Stimulated activated naive CD8-positive, alpha-beta T cell treated with anti-CD3 and anti-CD28 coated beads, Interleukin-15, amount 100 ng/mL, for 72 hours (primary cell): Measurements from ENCODE around the gene HLA-F.

ENCODE experiments used
- ATAC-seq: fragments of 150-1000 bp; cut with Tn5 transposase; 2 replicates; pipeline ENCODE4 v1.10.0; 2021; ENCODE audit warnings: mild to moderate bottlenecking, moderate library complexity
- DNase-seq, 2 donors: peaks; one replicate each; pipeline ENCODE4 v3.0.0; 2021 to 2022
- H3K27ac Mint-ChIP-seq, 2 donors: one replicate each; pipeline ENCODE4 v1.8.0; 2022; ENCODE audit warnings: mild to moderate bottlenecking in 2 of 2, mixed read lengths in 2 of 2, moderate library complexity in 2 of 2
- H3K27me3 Mint-ChIP-seq: one replicate; pipeline ENCODE4 v1.8.0; 2022; ENCODE audit warnings: mixed read lengths
- H3K4me1 Mint-ChIP-seq: one replicate; pipeline ENCODE4 v1.8.0; 2022; ENCODE audit warnings: mild to moderate bottlenecking, mixed read lengths
- H3K4me3 Mint-ChIP-seq, 2 donors: one replicate each; pipeline ENCODE4 v1.8.0; 2022; ENCODE audit warnings: mild to moderate bottlenecking in 2 of 2, mixed read lengths in 2 of 2, moderate library complexity in 1 of 2
- H3K9me3 Mint-ChIP-seq, 2 donors: one replicate each; pipeline ENCODE4 v1.8.0; 2022; ENCODE audit warnings: mixed read lengths in 2 of 2

The HLA-F gene

DNA sequence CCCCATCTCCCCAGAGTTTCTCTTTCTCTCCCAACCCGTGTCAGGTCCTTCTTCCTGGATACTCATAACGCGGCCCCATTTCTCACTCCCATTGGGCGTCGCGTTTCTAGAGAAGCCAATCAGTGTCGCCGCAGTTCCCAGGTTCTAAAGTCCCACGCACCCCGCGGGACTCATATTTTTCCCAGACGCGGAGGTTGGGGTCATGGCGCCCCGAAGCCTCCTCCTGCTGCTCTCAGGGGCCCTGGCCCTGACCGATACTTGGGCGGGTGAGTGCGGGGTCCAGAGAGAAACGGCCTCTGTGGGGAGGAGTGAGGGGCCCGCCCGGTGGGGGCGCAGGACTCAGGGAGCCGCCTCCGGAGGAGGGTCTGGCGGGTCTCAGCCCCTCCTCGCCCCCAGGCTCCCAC lies at the start of gene HLA-F:
Gene HLA-F, plus strand, starts transcription at position 173 of the 404 bp plus-strand sequence. Its CDS starts 30 bp downstream, at position 203.
- ATAC-seq (peak; percentile 93), DNase-seq (peak; percentile 78 to 86)
- H3K27ac Mint-ChIP-seq = peak within 1 kb of the TSS; percentile 97 to 98
- peak within 1 kb of the TSS; percentile 94 to 97 for H3K4me3 Mint-ChIP-seq
- H3K4me1 Mint-ChIP-seq = peaks cover 57% of the 10 kb centered on the region
- H3K27me3 Mint-ChIP-seq = no peaks in the 10 kb centered on the region
- H3K9me3 Mint-ChIP-seq = no peaks in the 10 kb centered on the region

DNA sequence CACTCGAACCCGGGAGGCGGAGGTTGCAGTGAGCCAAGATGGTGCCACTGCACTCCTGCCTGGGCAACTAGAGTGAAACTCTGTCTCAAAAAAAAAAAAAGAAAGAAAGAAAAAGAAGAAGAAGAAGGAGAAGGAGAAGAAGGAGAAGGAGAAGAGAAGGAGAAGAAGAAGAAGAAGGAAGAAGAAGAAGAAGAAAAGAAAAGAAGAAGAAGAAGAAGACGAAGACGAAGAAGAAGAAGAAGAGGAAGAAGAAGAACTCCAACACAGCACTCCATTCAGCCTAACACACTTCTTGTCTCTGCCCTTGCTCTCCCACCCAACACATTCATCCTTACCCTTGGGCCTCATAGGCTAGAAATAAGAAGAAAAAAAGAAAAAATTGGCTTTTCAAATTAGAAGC lies 49.2 kb upstream of the HLA-F start:
- ATAC-seq (no peak), DNase-seq (no peak)
- H3K9me3 Mint-ChIP-seq = no peaks in the 10 kb centered on the region
- peaks cover 23% of the 10 kb centered on the region for H3K27me3 Mint-ChIP-seq
- peaks cover 19% of the 10 kb centered on the region for H3K4me1 Mint-ChIP-seq
- H3K27ac Mint-ChIP-seq = no peak overlapping the region
- no peak overlapping the region for H3K4me3 Mint-ChIP-seq

DNA sequence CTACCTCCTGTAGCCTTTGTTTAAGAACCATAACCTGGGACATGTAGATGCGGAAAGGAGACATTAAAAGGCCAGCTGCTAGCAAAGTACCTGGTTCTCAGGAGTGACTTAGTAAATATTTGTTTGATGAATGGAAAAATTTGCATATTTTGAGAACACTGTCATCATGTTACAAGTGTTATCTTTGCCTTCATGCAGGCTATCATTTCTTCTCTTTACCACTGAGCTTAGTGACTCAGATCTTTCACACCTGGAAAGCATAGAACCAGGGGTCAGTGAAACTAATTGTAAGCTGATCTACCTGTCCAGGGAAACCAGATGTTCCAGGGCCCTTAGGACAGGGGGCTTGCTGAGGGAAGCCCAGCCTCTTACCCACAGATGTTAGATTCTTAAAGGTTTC lies 47.7 kb upstream of the HLA-F start:
- H3K4me3 Mint-ChIP-seq = no peak overlapping the region

DNA sequence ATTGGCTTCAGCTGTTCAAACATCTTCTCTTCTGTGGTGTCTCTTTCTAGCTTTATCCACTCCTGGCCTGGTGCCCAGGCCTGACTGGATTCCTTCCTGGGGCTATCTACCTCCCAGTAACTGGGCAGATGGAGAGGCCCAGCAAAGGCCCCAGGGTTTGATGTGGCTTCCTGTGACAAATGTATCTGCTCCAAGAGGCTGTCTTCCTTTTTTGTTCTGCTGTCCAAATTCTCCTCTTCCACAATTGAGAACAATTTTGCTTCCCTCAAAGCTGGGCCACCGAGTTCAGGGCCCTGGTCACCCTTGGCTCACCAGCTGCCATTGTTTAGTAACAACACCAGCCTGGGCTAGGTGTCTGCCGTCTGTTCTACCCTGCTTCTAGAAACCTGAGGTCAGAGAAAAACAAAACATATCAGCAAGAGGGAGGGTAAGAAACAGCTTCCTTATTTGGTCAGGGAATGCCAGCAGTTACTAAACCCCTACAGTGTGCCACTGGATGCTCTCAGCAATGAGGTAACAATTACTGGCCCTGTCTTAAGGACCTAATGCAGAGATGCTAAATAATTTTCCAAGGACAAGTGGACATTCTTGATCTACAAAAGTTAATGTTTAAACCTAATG lies 46.1 kb upstream of the HLA-F start:
- peaks cover 32% of the 10 kb centered on the region for H3K4me1 Mint-ChIP-seq
- DNase-seq (no peak), ATAC-seq (no peak)
- no peaks in the 10 kb centered on the region for H3K9me3 Mint-ChIP-seq
- peaks cover 24% of the 10 kb centered on the region for H3K27me3 Mint-ChIP-seq
- H3K27ac Mint-ChIP-seq = peak overlapping the region in 1 of 2 donors; percentile 78
- no peak overlapping the region for H3K4me3 Mint-ChIP-seq

More for the DNA sequence above, 47.7 kb upstream of the HLA-F start:
- ATAC-seq = no peak
- peaks cover 31% of the 10 kb centered on the region for H3K4me1 Mint-ChIP-seq
- H3K9me3 Mint-ChIP-seq = no peaks in the 10 kb centered on the region
- peaks cover 29% of the 10 kb centered on the region for H3K27me3 Mint-ChIP-seq
- H3K27ac Mint-ChIP-seq = no peak overlapping the region
- DNase-seq = no peak

DNA sequence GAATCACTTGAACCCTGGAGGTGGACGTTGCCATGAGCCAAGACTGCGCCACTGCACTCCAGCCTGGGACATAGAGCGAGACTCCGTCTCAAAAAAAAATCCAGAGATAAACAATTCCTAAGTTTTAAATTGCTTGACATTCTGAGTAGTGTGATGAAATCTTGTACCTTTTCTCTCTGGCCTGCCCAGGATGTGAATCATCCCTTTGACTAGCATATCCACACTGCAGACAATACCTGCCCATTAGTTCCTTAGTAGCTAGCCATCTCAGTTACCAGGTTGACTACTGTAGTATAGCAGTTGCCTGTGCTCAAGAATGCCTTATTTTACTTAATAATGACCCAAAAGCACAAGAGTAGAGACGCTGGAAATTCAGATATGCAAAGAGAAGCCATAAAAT lies 45.1 kb upstream of the HLA-F start:
- Mint-ChIP-seq H3K9me3 (no peaks in the 10 kb centered on the region), H3K27me3 (peaks cover 19% of the 10 kb centered on the region), H3K4me1 (peaks cover 32% of the 10 kb centered on the region), H3K27ac (no peak overlapping the region), H3K4me3 (no peak overlapping the region)
- DNase-seq = no peak
- peak; percentile 50 for ATAC-seq

DNA sequence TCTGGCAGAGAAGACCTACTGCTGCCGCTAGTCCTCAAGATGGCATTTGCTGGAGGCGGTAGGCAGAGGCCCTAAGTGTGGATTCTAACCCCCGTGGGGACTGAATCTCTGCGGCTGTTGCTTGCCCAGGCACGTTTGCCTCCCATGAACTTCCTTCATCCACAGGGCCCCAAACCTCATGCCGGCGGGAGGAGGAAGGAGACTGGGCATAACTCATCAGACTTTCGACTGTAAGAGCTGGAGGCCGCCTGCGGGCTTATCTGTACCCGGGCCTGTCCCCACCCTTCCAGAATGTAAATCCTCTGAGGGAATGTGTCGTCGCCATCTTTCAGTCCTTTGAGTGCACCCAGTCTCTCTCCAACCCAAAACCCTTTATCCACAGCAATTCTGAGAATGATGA lies 43.3 kb upstream of the HLA-F start:
- Mint-ChIP-seq H3K27ac (no peak overlapping the region), H3K4me3 (peak overlapping the region; percentile 55 to 82), H3K27me3 (peaks cover 19% of the 10 kb centered on the region), H3K4me1 (peaks cover 39% of the 10 kb centered on the region), H3K9me3 (no peaks in the 10 kb centered on the region)
- DNase-seq = no peak
- no peak for ATAC-seq

DNA sequence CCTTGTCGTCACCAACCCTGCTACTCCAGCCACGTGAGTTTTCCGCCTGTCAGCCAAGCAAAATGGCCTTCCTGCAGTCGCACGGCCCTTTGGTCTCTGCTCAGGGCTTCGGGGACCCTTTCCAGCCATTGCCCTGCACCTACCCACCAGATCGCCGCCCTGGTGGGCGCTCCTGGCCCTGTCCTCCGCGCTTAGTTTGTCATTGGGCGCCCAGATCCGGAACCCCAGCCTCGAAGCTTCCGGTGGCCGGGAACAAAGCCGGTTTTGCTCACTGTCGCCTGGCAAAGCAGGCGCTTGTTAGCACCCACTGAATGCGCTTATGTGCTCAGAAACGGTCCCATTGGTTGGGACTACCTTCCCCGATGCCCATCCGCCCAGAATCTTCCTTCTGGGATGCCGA lies 42.8 kb upstream of the HLA-F start:
- Mint-ChIP-seq H3K27me3 (peaks cover 19% of the 10 kb centered on the region), H3K4me1 (peaks cover 39% of the 10 kb centered on the region), H3K4me3 (peak overlapping the region; percentile 55 to 82), H3K27ac (peak overlapping the region in 1 of 2 donors; percentile 34), H3K9me3 (no peaks in the 10 kb centered on the region)
- ATAC-seq = no peak
- DNase-seq = no peak

DNA sequence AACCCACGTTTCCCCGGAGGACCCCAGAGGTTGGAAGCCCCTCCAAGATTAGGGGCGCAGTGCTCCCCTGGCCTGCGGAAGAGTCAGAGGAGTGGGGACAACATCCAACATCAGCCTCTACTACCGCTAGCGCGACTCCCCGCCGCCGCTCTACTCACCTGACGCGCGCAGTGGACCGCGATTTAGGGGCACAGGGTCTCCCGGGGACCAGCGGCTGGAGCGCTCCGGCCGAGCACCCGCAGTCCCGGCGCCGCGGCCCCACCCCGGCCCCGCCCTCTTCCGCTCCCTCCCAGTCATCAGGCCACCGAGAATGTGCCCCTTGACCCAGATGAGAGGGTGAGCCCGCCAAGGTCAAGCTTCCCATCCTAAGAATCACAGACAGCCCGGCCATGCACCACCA lies 42.3 kb upstream of the HLA-F start, which contains the start of gene ZFP57:
Gene ZFP57, minus strand, starts transcription at position 249 of the 400 bp plus-strand sequence. CDS start 4,149 bp downstream, outside the sequence.
- Mint-ChIP-seq H3K27me3 (peaks cover 19% of the 10 kb centered on the region), H3K4me1 (peaks cover 39% of the 10 kb centered on the region), H3K4me3 (peak within 1 kb of the TSS; percentile 55 to 82), H3K27ac (peak within 1 kb of the TSS; percentile 33 to 34), H3K9me3 (no peaks in the 10 kb centered on the region)
- ATAC-seq (no peak), DNase-seq (no peak)

DNA sequence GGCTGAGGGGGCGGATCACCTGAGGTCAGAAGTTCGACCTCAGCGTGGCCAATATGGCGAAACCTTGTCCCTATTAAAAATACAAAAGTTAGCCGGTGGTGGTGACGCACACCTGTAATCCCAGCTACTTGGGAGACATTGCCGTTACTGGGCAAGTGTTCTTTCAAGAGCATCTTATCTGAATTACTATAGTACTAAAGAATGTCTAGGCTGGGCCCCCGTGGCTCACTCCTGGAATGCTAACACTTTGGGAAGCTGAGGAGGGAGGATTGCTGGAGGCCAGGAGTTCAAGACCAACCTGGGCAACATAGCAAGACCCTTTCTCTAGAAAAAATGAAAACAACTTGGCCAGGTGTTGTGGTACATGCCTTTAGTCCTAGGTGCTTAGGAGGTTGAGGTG lies 41.4 kb upstream of the HLA-F start:
- Mint-ChIP-seq H3K27ac (no peak overlapping the region), H3K4me3 (no peak overlapping the region), H3K27me3 (peaks cover 19% of the 10 kb centered on the region), H3K9me3 (no peaks in the 10 kb centered on the region), H3K4me1 (peaks cover 35% of the 10 kb centered on the region)
- ATAC-seq = no peak
- DNase-seq = no peak

DNA sequence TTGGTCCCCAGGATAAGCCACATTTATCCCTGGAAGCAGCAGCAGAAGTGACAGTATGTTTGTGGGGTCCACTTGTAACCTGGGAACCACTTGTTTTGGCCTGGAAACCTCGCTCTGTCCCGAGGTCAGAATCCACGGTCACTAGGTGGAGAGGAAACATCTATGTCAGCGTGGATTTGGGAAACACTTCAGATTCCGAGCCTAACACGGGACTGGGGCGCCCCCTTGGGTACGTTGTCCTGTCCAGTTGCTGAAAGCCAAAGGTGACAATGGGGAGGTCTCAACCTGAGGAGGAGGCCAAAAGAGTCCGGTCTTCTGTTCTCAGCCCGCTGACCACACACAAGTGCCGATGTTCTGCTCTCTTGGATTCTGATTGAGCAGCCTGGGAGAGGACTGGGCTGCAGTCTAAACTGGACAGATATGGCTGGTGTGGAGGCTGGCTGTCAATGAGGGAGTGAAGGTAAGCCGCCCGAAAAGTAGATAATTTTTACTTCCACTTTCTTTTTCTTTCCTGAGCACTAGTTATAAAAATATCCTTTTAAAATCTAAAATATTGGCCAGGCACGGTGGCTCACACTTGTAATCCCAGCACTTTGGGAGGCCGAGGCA lies 37.4 kb upstream of the HLA-F start:
- Mint-ChIP-seq H3K9me3 (no peaks in the 10 kb centered on the region), H3K4me3 (no peak overlapping the region), H3K4me1 (peaks cover 7% of the 10 kb centered on the region), H3K27me3 (peaks cover 4% of the 10 kb centered on the region), H3K27ac (no peak overlapping the region)
- DNase-seq (no peak), ATAC-seq (no peak)

DNA sequence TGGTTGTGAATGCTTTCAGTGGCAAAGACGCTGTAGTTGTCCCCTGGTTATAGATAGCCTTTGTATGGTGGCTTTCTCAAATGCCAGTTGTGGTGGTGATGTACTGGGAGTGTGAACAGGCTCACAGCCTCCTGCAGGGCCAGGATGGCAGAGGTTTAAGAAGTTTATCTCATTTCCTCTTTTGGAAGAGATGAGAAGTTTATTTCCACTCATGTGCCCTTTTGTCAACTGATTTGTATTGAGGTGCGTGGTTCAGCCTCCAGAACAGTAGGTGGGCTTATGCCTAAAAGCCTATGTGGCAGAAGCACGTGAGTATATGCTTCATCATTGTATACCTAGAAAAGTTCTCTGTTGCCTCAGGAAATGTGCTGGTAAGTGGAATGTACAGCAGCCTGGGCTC lies 28.6 kb upstream of the HLA-F start:
- H3K27ac Mint-ChIP-seq = no peak overlapping the region
- peaks cover 8% of the 10 kb centered on the region for H3K27me3 Mint-ChIP-seq
- no peak overlapping the region for H3K4me3 Mint-ChIP-seq
- no peak for DNase-seq
- no peak for ATAC-seq
- H3K9me3 Mint-ChIP-seq = peaks cover 3 to 12% of the 10 kb centered on the region in 2 donors
- no peaks in the 10 kb centered on the region for H3K4me1 Mint-ChIP-seq

DNA sequence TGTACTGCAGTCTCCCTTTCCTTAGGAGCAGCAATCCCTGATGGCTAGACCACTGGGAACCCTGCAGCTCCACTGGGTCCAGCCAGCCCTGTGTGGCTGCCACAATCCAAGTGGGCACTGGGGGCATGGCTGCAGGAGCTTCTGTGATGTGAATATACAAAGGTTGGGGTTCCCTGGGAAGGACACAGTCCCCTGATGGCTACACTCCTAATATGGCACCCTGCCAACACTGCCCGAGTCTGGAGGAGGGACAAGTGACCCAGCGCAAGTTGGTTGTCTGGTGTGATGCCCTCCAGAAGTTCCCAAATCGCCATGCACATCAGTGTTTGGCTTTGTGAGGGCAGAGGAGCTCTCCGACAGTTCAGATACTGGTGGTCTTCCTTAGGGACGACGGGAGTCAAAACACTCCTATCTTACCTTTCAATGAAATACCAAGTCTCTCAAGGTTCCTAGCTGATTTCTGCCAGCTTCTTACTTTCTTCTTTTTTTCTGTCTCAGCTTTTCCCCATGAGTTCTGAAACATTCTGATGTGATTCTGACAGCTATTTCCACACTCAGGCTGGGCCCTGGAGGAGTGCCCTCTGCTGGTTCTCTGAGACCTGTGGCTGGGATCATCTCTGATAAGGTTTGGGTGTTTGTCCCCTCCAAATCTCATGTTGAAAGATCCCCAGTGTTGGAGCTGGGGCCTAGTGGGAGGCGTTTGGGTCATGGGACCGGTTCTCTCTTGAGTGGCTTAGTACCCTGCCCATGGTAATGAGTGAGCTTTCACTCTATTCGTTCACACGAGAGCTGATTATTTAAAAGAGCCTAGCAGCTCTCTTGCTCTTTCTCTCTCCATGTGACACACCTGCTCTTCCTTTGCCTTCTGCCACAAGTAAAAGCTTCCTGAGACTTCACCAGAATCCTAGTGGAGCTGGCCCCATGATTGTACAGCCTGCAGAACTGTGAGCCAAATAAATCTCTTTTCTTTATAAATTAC lies 26.8 kb upstream of the HLA-F start:
- no peak for DNase-seq
- Mint-ChIP-seq H3K4me3 (no peak overlapping the region), H3K4me1 (no peaks in the 10 kb centered on the region), H3K27me3 (peaks cover 8% of the 10 kb centered on the region), H3K27ac (no peak overlapping the region), H3K9me3 (peaks cover 3 to 12% of the 10 kb centered on the region in 2 donors)
- no peak for ATAC-seq

DNA sequence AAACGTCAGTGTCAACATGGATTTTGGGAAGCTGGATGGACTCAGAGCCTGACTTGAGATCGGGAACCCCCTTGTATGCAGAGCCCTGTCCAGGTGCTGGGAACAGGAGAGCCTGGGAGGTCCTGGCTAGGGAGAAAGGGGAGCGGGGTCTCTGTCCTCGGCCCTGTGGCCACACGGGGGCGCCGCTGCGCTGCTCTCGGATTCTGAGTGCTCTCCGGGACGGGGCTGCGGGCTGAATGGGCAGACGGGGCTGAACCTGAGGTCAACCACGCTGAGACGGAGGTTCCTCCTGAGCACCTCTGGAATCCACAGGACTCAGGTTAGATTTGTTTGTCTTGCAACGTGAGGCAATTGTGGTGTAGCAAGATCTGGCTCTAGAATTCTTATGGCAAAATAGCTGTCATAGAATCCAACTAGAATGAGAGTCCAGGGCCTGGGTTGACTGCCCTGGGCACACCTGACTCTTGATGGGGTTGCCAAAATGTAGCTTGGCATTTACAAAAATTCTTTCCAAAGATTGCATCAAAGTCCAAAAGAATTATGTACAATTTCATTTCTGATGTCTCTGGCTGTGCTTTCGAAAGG lies 20.6 kb upstream of the HLA-F start:
- H3K27ac Mint-ChIP-seq = no peak overlapping the region

DNA sequence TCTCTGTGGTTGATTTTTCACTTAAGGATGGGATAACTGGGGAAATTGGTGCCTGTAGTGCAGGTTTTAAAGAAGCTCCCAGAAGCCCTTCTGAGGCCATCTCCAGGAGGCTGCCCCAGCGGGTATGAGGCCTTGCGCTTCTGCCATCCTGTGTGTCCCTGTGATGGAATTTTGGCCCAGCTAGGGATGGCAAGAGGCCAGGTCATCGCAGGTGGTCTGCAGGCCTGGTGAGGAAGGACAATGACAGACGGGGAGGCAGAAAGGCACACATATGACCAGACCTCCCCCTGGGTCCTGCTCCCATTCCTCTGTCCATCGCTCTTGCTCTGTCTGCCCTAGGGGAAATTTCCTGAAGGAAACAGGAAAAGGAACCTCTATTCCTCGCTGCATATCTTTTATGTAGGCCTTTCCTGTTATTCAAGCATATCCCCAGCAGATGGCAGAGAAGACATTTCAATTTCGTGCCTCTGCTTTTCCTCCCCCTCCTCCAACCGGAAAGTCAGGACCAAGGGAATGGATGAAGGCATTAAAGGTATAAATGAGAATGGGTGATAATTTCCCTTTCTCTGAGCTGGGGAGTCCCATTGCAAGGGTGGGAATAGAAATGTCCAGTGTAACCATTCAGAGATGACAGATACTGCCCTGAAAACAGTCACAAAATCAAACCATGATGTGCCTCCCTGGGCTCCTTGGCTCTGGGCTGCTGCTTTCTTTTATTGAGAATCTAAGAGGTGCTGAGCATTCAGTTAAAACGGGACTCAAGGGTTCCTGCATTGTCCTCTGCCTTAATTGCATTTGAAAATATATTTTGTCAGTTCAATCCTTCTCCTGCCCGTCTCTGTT lies 17.6 kb upstream of the HLA-F start:
- Mint-ChIP-seq H3K4me1 (peaks cover 65% of the 10 kb centered on the region), H3K9me3 (no peaks in the 10 kb centered on the region), H3K27me3 (peaks cover 17% of the 10 kb centered on the region), H3K4me3 (no peak overlapping the region), H3K27ac (peak overlapping the region in 1 of 2 donors; percentile 30)
- no peak for ATAC-seq
- no peak for DNase-seq

More for the DNA sequence above, 20.6 kb upstream of the HLA-F start:
- Mint-ChIP-seq H3K27me3 (peaks cover 17% of the 10 kb centered on the region), H3K4me1 (peaks cover 35% of the 10 kb centered on the region), H3K4me3 (peak overlapping the region in 1 of 2 donors; percentile 44), H3K9me3 (no peaks in the 10 kb centered on the region)
- DNase-seq (peak; percentile 75 to 76), ATAC-seq (peak; percentile 94)
